ENCODE data around the gene RBP3. TPM values are rescaled to one million over a fixed set of nuclear protein-coding genes. Genes with fewer than 3 reads are reported as not detected.

RBP3 gene
- total RNA-seq, 4 donors from 2014 or later: not detected

- Histone ChIP-seq H3K36me3 (no peaks in the 10 kb centered on the region), H3K27ac (no peak overlapping the region), H3K4me1 (no peaks in the 10 kb centered on the region), H3K27me3 (no peaks in the 10 kb centered on the region), H3K4me3 (no peak overlapping the region), H3K9me3 (no peaks in the 10 kb centered on the region)
- DNase-seq: no peak
- TF ChIP-seq POLR2A (IDR thresholded peaks at IDR 0.05): no peak
- no peak for TF ChIP-seq CTCF (IDR thresholded peaks at IDR 0.05)
- intact Hi-C loops (cut with DNase I; ENCODE audit: low total_unique reads): no loop called here
Observed at GRCh38 chr10:47312663-47312995, 35.5 kb upstream of the RBP3 start.

GRCh38 chr10:47314416-47314970 is 33.7 kb upstream of the RBP3 start:
- Histone ChIP-seq H3K9me3 (no peaks in the 10 kb centered on the region), H3K27me3 (no peaks in the 10 kb centered on the region), H3K4me1 (no peaks in the 10 kb centered on the region), H3K4me3 (no peak overlapping the region), H3K27ac (no peak overlapping the region), H3K36me3 (no peaks in the 10 kb centered on the region)
- TF ChIP-seq CTCF (IDR thresholded peaks at IDR 0.05) (no peak), POLR2A (IDR thresholded peaks at IDR 0.05) (no peak)
- DNase-seq: no peak
- intact Hi-C loops (cut with DNase I; ENCODE audit: low total_unique reads): no loop called here

- Histone ChIP-seq H3K36me3 (no peaks in the 10 kb centered on the region), H3K9me3 (no peaks in the 10 kb centered on the region), H3K27me3 (no peaks in the 10 kb centered on the region), H3K4me1 (no peaks in the 10 kb centered on the region), H3K4me3 (no peak overlapping the region), H3K27ac (no peak overlapping the region)
- no peak for TF ChIP-seq CTCF (IDR thresholded peaks at IDR 0.05)
- no peak for TF ChIP-seq POLR2A (IDR thresholded peaks at IDR 0.05)
- DNase-seq: no peak
- intact Hi-C loops (cut with DNase I; ENCODE audit: low total_unique reads): no loop called here
Observed at GRCh38 chr10:47315421-47315820, 32.7 kb upstream of the RBP3 start.

GRCh38 chr10:47316131-47316530 is 32.0 kb upstream of the RBP3 start:
- H3K36me3 ChIP-seq: no peaks in the 10 kb centered on the region
- intact Hi-C loops (cut with DNase I; ENCODE audit: low total_unique reads): no loop called here
- DNase-seq: no peak
- no peaks in the 10 kb centered on the region for H3K4me1 ChIP-seq
- no peak overlapping the region for H3K27ac ChIP-seq
- H3K9me3 ChIP-seq: no peaks in the 10 kb centered on the region
- no peak for TF ChIP-seq POLR2A (IDR thresholded peaks at IDR 0.05)
- no peak for TF ChIP-seq CTCF (IDR thresholded peaks at IDR 0.05)
- H3K4me3 ChIP-seq: no peak overlapping the region
- H3K27me3 ChIP-seq: no peaks in the 10 kb centered on the region

GRCh38 chr10:47317251-47317650 is 30.9 kb upstream of the RBP3 start:
- no peaks in the 10 kb centered on the region for H3K9me3 ChIP-seq
- no peak for DNase-seq
- intact Hi-C loops (cut with DNase I; ENCODE audit: low total_unique reads): no loop called here
- H3K4me3 ChIP-seq: no peak overlapping the region
- TF ChIP-seq CTCF (IDR thresholded peaks at IDR 0.05): no peak
- no peak for TF ChIP-seq POLR2A (IDR thresholded peaks at IDR 0.05)
- H3K27ac ChIP-seq: no peak overlapping the region
- H3K4me1 ChIP-seq: no peaks in the 10 kb centered on the region
- H3K27me3 ChIP-seq: no peaks in the 10 kb centered on the region
- H3K36me3 ChIP-seq: no peaks in the 10 kb centered on the region

Measured in uterus (tissue), 4 donors.